Left lung (tissue), 10 donors: ENCODE data around the gene LRRC8A. TPM values are rescaled to one million over a fixed set of nuclear protein-coding genes. Genes with fewer than 3 reads are reported as not detected.

Experiments
- ATAC-seq: fragments of 200-7000 bp; cut with Tn5 transposase; one replicate; pipeline ENCODE4 v1.9.1; 2020; ENCODE audit warnings: moderate library complexity
- DNase-seq, 4 donors: peaks; one replicate each; pipeline ENCODE4 v3.0.0-alpha.2; 2013 to 2020
- H3K27ac ChIP-seq, 2 donors: fragments of 200-600 bp; sonication (generic) in 1 of 2; one replicate each; pipeline versions ENCODE4 v1.5.0 to v1.8.0; 2020 to 2021
- H3K27me3 ChIP-seq, 2 donors: fragments of 200-600 bp; sonication (generic) in 1 of 2; one replicate each; pipeline versions ENCODE4 v1.5.0 to v1.8.0; 2020 to 2021
- H3K36me3 ChIP-seq, 2 donors: fragments of 200-600 bp; sonication (generic) in 1 of 2; one replicate each; pipeline versions ENCODE4 v1.5.0 to v1.8.0; 2020 to 2021
- H3K4me1 ChIP-seq, 2 donors: fragments of 200-600 bp; one replicate each; pipeline ENCODE4 v1.8.0; 2021
- H3K4me3 ChIP-seq, 2 donors: fragments of 200-600 bp; sonication (generic) in 1 of 2; one replicate each; pipeline versions ENCODE4 v1.5.0 to v1.8.0; 2020 to 2021; ENCODE audit warnings: mild to moderate bottlenecking in 1 of 2
- H3K9me3 ChIP-seq, 2 donors: fragments of 200-600 bp; sonication (generic) in 1 of 2; one replicate each; pipeline versions ENCODE4 v1.5.0 to v1.8.0; 2020 to 2021
- CTCF ChIP-seq, 2 donors: fragments of 200-600 bp; sonication (generic) in 1 of 2; IDR thresholded peaks; one replicate each; pipeline versions ENCODE4 v1.5.0 to v1.8.0; 2021; ENCODE audit warnings: antibody characterized with exemption in 2 of 2
- intact Hi-C, 2 donors: fragments of 100-400 bp; cut with DNase I; formaldehyde crosslinking; loops; one replicate each; pipeline versions ENCODE4 v1.11.2 to v1.14.2; 2022
- polyA plus RNA-seq, 6 donors: library from polyadenylated mRNA; unstranded; fragments of 120-200 nt; gene quantifications; one replicate each; pipeline ENCODE4 v1.2.1, GENCODE V29; 2013; ENCODE audit not compliant: insufficient read length in 6 of 6
- total RNA-seq, 2 donors: library from RNA; stranded (reverse); fragmentation: NEBNext Ultra II Directional; extraction: Animal tissue kit (Norgen Biotek cat#: 25700); gene quantifications; one replicate each; pipeline ENCODE4 v1.2.1, GENCODE V29; 2021
- donor health status: DM: no; HTN: yes; CAD: no.
- donor health status: DM: no; HTN: no; CAD: no.

LRRC8A gene
- total and polyA plus RNA-seq, 8 donors: 24.6 to 70.6 (median 29.3) TPM

GRCh38 chr9:128908372-128908771, 26.4 kb downstream of the LRRC8A start:
- peaks cover 0 to 52% of the 10 kb centered on the region in 2 donors for H3K36me3 ChIP-seq
- no peak for TF ChIP-seq CTCF (IDR thresholded peaks at IDR 0.05)
- no peak overlapping the region for H3K27ac ChIP-seq
- ATAC-seq (no peak), DNase-seq (no peak)
- intact Hi-C loops: no loop called here
- no peaks in the 10 kb centered on the region for H3K9me3 ChIP-seq
- peaks cover 27 to 42% of the 10 kb centered on the region in 2 donors for H3K4me1 ChIP-seq
- H3K4me3 ChIP-seq: no peak overlapping the region
- no peaks in the 10 kb centered on the region for H3K27me3 ChIP-seq

DNA sequence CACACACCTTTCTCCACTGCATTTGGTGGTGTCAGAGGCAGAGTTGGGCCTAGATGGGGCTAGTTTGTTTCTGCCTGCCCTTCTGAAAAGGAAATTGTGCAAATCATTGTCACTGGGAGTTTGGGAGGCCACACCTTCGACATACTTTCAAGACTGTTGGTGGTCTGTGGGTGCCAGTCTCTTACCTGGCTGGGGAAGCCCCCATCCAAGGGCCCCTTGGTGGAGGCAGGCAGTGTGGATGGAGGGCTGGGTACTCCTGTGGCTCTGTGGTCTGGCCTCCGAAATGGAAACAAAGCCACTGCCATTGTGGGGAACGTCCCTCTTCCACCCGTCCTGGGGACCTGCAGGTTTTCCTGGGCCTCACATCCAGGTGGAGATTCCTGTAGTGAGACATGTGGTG, 27.9 kb downstream of the LRRC8A start:
- H3K36me3 ChIP-seq: peaks cover 0 to 55% of the 10 kb centered on the region in 2 donors
- intact Hi-C loops: no loop called here
- no peak for ATAC-seq
- no peaks in the 10 kb centered on the region for H3K9me3 ChIP-seq
- H3K4me1 ChIP-seq: peaks cover 35 to 57% of the 10 kb centered on the region in 2 donors
- DNase-seq: no peak
- H3K4me3 ChIP-seq: no peak overlapping the region
- H3K27ac ChIP-seq: peak overlapping the region in 1 of 2 donors; percentile 80
- no peaks in the 10 kb centered on the region for H3K27me3 ChIP-seq
- no peak for TF ChIP-seq CTCF (IDR thresholded peaks at IDR 0.05)

- ATAC-seq (no peak), DNase-seq (no peak)
- Histone ChIP-seq H3K36me3 (peaks cover 0 to 62% of the 10 kb centered on the region in 2 donors), H3K27ac (peak overlapping the region; percentile 80 to 91), H3K4me3 (no peak overlapping the region), H3K27me3 (no peaks in the 10 kb centered on the region), H3K4me1 (peaks cover 35 to 67% of the 10 kb centered on the region in 2 donors), H3K9me3 (no peaks in the 10 kb centered on the region)
- intact Hi-C loops: no loop called here
- no peak for TF ChIP-seq CTCF (IDR thresholded peaks at IDR 0.05)
These were observed 29.0 kb downstream of the LRRC8A start for GRCh38 chr9:128910906-128911305.

DNA sequence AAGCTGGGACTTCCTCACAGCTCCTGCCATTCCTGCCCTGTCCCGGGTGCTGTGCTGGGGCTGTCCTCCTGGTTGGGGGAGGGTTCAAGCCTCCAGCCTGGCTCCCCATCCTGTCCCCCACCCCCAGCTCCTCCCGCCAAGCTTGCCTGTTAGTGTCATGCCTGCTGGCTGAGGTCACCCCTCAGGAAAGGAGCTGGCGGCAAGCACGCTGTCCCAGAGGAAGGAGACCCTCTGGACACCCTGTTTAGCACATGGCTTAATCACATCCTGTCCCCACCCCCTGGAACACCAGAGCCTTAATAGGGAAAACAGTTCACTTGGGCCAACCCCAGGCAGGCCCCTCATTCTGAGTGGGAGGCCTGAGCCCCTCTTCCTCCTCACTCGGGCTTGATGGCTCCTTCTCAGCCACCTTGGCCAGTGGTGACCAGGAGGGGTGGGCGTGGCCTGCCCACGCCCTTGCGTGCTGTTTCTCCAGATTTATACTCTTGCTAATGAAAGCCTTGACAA, 29.6 kb downstream of the LRRC8A start:
- no peak for TF ChIP-seq CTCF (IDR thresholded peaks at IDR 0.05)

DNA sequence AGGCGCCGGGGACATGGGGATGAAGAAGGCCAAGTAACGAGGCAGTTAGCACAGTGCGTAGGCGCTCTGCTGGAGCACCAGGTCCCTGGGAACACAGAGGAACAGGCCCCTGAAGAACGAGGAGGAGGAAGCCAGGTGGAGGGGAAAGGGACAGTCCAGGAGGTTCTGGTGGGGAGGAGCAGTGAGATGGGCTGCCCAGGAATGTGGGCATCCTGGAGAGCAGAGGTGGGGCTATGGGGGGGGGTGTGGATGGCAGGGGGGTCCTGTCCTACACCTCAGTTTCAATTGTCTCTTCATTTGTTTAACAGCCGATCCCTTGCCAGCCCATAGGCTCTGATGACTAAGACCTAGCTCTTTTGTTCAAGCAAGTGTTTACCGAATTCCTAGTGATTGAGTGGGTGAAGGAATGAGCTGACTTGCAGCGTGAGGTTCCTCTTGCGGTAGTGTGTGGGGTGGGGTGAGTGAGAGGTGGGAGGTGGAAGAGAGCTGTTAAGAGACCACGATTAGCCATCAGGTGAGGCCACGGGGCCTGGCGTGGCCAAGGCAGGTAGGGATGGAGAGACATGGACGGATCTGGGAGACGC, 30.4 kb downstream of the LRRC8A start:
- no peaks in the 10 kb centered on the region for H3K9me3 ChIP-seq
- ATAC-seq: peak; percentile 68
- H3K27me3 ChIP-seq: no peaks in the 10 kb centered on the region
- intact Hi-C loops: no loop called here
- peak in 3 of 4 donors; percentile 68 to 82 (median 73) for DNase-seq
- peaks cover 0 to 65% of the 10 kb centered on the region in 2 donors for H3K36me3 ChIP-seq
- peak overlapping the region; percentile 80 to 91 for H3K27ac ChIP-seq
- peak overlapping the region in 1 of 2 donors; percentile 23 for H3K4me3 ChIP-seq
- no peak for TF ChIP-seq CTCF (IDR thresholded peaks at IDR 0.05)
- H3K4me1 ChIP-seq: peaks cover 43 to 82% of the 10 kb centered on the region in 2 donors

More for the DNA sequence above, 29.6 kb downstream of the LRRC8A start:
- Histone ChIP-seq H3K36me3 (peaks cover 0 to 65% of the 10 kb centered on the region in 2 donors), H3K27me3 (no peaks in the 10 kb centered on the region), H3K4me3 (no peak overlapping the region), H3K27ac (peak overlapping the region; percentile 80 to 91), H3K4me1 (peaks cover 39 to 74% of the 10 kb centered on the region in 2 donors), H3K9me3 (no peaks in the 10 kb centered on the region)
- DNase-seq (peak in 3 of 4 donors; percentile 60 to 83 (median 63)), ATAC-seq (peak; percentile 22)
- intact Hi-C loops: no loop called here
